Colonic mucosa (tissue), 4 donors: Measurements from ENCODE around the gene OR2C3. TPM values are rescaled to one million over a fixed set of nuclear protein-coding genes. Genes with fewer than 3 reads are reported as not detected.

Experiments
- DNase-seq: peaks from one replicate; pipeline ENCODE4 v3.0.0-alpha.2; 2020
- H3K27ac ChIP-seq: fragments of 200-600 bp; one replicate; pipeline ENCODE4 v1.8.0; 2021
- H3K27me3 ChIP-seq: fragments of 200-600 bp; one replicate; pipeline ENCODE4 v1.8.0; 2021
- H3K36me3 ChIP-seq: fragments of 200-600 bp; one replicate; pipeline ENCODE4 v1.8.0; 2021
- H3K4me1 ChIP-seq: fragments of 200-600 bp; one replicate; pipeline ENCODE4 v1.8.0; 2021; ENCODE audit warnings: mild to moderate bottlenecking
- H3K4me3 ChIP-seq: fragments of 200-600 bp; one replicate; pipeline ENCODE4 v1.8.0; 2021
- H3K9ac ChIP-seq, 2 donors: one replicate each; pipeline ENCODE4 v1.7.0; 2013; ENCODE audit warnings: control low read depth in 2 of 2, low read depth in 2 of 2, low read length in 2 of 2
- H3K9me3 ChIP-seq: fragments of 200-600 bp; one replicate; pipeline ENCODE4 v1.8.0; 2021
- intact Hi-C: fragments of 100-400 bp; cut with DNase I; formaldehyde crosslinking; loops from one replicate; pipeline ENCODE4 v1.14.1; 2022
- total RNA-seq, 2 donors: library from RNA; stranded (reverse); fragmentation: NEBNext Ultra II Directional in 1 of 2; extraction: Animal tissue kit (Norgen Biotek cat#: 25700) in 1 of 2; gene quantifications; one replicate each; pipeline ENCODE4 v1.2.1, GENCODE V29; 2021
- TF ChIP-seq, protein P1 (sequence below): fragments of 200-600 bp; IDR thresholded peaks from one replicate; pipeline ENCODE4 v1.8.0; 2022; ENCODE audit warnings: antibody characterized with exemption, mild to moderate bottlenecking
- donor health status: healthy.
- donor health status: DM: no; HTN: no; CAD: no.
- donor health status: DM: no; HTN: no; CAD: no.

OR2C3 gene
- not detected for total RNA-seq

DNA sequence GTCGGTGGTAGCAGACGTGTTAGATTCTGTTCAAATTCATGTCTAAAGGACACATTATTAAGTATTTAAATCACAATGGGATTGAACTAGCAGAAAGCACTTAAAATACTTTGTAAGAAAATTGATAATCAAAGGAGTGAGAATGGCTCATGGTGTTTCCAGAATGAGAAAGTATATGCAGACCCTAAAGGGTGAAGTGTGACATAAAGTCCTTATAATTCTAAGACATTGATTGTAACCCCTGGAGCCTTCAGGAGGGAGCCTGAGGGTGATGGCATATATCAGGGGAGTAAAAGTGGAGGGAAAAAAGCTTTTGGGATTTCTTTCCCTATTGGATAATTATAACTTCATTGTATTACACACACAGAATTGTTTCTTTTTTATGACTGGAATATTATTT lies at the start of gene OR2C3:
Gene OR2C3 (minus strand): TSS at position 101 of the 400 bp plus-strand sequence. CDS start 3,929 bp downstream, outside the sequence.
- Histone ChIP-seq H3K9ac (no peak within 1 kb of the TSS), H3K4me3 (no peak within 1 kb of the TSS), H3K4me1 (no peaks in the 10 kb centered on the region), H3K27ac (no peak within 1 kb of the TSS), H3K36me3 (no peaks in the 10 kb centered on the region), H3K9me3 (no peaks in the 10 kb centered on the region), H3K27me3 (no peaks in the 10 kb centered on the region)
- TF ChIP-seq, protein P1, sequence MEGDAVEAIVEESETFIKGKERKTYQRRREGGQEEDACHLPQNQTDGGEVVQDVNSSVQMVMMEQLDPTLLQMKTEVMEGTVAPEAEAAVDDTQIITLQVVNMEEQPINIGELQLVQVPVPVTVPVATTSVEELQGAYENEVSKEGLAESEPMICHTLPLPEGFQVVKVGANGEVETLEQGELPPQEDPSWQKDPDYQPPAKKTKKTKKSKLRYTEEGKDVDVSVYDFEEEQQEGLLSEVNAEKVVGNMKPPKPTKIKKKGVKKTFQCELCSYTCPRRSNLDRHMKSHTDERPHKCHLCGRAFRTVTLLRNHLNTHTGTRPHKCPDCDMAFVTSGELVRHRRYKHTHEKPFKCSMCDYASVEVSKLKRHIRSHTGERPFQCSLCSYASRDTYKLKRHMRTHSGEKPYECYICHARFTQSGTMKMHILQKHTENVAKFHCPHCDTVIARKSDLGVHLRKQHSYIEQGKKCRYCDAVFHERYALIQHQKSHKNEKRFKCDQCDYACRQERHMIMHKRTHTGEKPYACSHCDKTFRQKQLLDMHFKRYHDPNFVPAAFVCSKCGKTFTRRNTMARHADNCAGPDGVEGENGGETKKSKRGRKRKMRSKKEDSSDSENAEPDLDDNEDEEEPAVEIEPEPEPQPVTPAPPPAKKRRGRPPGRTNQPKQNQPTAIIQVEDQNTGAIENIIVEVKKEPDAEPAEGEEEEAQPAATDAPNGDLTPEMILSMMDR = no peak
- DNase-seq = no peak
- intact Hi-C loops = no loop called here

DNA sequence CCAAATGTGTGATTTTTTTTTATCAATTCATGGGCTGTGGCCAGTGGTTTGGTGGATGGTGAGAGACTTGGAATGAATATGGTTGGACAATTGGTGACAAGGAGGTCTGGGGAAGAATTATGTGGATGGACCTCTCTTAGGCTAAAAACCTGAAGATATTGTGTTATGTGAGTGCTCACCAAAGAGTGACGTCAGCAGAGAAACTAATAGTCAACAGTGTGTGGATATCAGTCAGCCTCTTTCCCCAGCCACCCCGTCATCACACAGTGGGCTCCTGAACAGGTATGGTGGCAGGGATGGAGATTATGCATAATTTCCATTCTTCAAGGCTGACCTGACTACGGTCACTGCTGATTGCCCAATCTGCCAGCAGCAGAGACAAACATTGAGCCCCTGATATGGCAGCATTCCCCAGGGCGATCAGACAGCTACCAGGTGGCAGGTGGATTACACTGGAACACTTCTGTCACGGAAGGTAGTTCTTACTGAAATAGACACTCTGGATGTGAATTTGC lies 42.8 kb upstream of the OR2C3 start:
- Histone ChIP-seq H3K9ac (no peak overlapping the region), H3K27ac (no peak overlapping the region), H3K27me3 (no peaks in the 10 kb centered on the region), H3K4me1 (no peaks in the 10 kb centered on the region), H3K9me3 (no peaks in the 10 kb centered on the region), H3K4me3 (no peak overlapping the region), H3K36me3 (no peaks in the 10 kb centered on the region)
- no peak for DNase-seq
- intact Hi-C loops = loop anchor here (5.0 kb wide), 1 partner anchor 187 kb away; no protein-coding TSS in a partner anchor
- TF ChIP-seq, protein P1 = no peak

DNA sequence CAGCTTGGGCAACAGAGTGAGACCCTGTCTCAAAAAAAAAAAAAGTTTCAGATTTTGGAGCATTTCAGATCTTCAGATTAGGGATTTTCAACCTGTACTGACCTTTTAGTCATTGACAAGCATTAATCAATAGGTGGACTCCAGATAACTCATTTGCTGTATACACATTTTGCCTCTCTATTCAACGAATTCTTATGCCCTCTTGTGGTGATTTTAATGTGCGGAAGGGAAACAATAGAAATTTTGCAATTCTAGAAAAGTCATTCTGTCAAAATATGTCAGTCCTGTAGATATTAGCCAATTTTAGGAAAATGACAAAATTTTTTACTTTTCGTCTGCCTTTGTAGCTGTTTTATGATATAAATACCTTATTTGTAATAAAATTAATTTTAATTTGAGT lies 40.3 kb upstream of the OR2C3 start:
- Histone ChIP-seq H3K27me3 (no peaks in the 10 kb centered on the region), H3K4me3 (no peak overlapping the region), H3K9me3 (no peaks in the 10 kb centered on the region), H3K27ac (no peak overlapping the region), H3K9ac (no peak overlapping the region), H3K4me1 (no peaks in the 10 kb centered on the region), H3K36me3 (no peaks in the 10 kb centered on the region)
- TF ChIP-seq, protein P1 = peak; percentile 17
- intact Hi-C loops = loop anchor here (5.0 kb wide), 1 partner anchor 184 kb away; no protein-coding TSS in a partner anchor
- DNase-seq = no peak

DNA sequence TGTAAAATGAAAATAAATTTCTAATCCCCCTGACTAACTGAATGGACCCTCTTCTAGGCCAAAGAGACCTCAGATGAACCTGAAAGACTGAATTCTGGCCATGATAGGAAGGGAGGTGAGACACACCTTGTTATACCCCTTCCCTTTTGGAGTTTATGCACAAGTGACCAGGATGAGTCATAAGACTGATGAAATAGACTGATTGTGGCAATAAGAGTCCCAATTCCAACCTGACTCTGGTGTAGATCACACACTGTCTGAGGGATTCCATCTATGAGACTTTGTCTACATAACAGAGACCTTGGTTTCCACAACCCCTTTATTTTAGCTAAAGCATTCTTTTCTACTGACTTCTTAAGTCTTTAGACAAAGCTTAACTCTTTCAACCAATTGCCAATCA lies 38.4 kb upstream of the OR2C3 start:
- H3K9me3 ChIP-seq = no peaks in the 10 kb centered on the region
- TF ChIP-seq, protein P1 = no peak
- H3K4me3 ChIP-seq = no peak overlapping the region
- H3K36me3 ChIP-seq = no peaks in the 10 kb centered on the region
- H3K4me1 ChIP-seq = no peaks in the 10 kb centered on the region
- no peaks in the 10 kb centered on the region for H3K27me3 ChIP-seq
- H3K27ac ChIP-seq = no peak overlapping the region
- intact Hi-C loops = loop anchor here (5.0 kb wide), 1 partner anchor 182 kb away; no protein-coding TSS in a partner anchor
- no peak for DNase-seq
- no peak overlapping the region for H3K9ac ChIP-seq

DNA sequence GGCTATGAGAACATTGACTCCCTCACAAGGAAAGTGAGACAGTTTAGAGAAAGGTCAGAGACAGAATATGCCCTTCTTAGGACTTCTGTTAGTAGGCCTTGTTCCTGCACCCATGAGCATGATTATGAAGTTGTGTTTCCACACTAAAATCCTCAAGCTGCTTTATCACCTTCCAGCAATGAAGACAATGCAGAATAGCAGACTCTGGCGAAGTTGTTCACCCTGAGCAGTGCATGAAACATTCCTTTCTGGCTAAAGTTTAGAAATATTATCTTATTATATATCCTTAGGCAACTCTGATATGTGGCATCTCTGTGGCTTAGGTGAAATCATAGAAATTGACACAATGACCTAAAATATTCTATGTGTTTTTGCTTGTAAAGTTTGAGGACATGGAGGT lies 38.0 kb upstream of the OR2C3 start:
- no peaks in the 10 kb centered on the region for H3K4me1 ChIP-seq
- intact Hi-C loops = no loop called here
- H3K9ac ChIP-seq = no peak overlapping the region
- no peaks in the 10 kb centered on the region for H3K9me3 ChIP-seq
- no peak for DNase-seq
- H3K27me3 ChIP-seq = no peaks in the 10 kb centered on the region
- no peak overlapping the region for H3K27ac ChIP-seq
- no peaks in the 10 kb centered on the region for H3K36me3 ChIP-seq
- TF ChIP-seq, protein P1 = no peak
- H3K4me3 ChIP-seq = no peak overlapping the region
